MG63 (cell line): ENCODE results near the gene ACBD6. TPM values are rescaled to one million over a fixed set of nuclear protein-coding genes. Genes with fewer than 3 reads are reported as not detected.

Source experiments
- DNase-seq: peaks from one replicate; pipeline ENCODE4 v3.0.0-alpha.2; 2020
- H3K27me3 ChIP-seq: fragments of 250-450 bp; sonication (Bioruptor Pico); 2 replicates; pipeline ENCODE4 v1.5.1; 2020; ENCODE audit warnings: mild to moderate bottlenecking, moderate library complexity
- H3K36me3 ChIP-seq: fragments of 250-450 bp; sonication (Bioruptor Pico); 2 replicates; pipeline ENCODE4 v1.5.1; 2020; ENCODE audit warnings: mild to moderate bottlenecking, moderate library complexity
- H3K4me3 ChIP-seq: fragments of 250-450 bp; sonication (Bioruptor Pico); 2 replicates; pipeline ENCODE4 v1.5.1; 2020; ENCODE audit warnings: mild to moderate bottlenecking, moderate library complexity
- H3K9me3 ChIP-seq: fragments of 250-450 bp; sonication (Bioruptor Pico); 2 replicates; pipeline ENCODE4 v1.5.1; 2020; ENCODE audit warnings: mild to moderate bottlenecking, moderate library complexity
- total RNA-seq: library from RNA; depleted of rRNA; stranded (reverse); fragments of >200 nt; shearing (Covaris generic); gene quantifications from 2 replicates; pipeline ENCODE4 v1.2.3, GENCODE V29; 2014; ENCODE audit warnings: low replicate concordance

The ACBD6 gene
- total RNA-seq, 1 experiment from 2014 or later, result 65.9 TPM

DNA sequence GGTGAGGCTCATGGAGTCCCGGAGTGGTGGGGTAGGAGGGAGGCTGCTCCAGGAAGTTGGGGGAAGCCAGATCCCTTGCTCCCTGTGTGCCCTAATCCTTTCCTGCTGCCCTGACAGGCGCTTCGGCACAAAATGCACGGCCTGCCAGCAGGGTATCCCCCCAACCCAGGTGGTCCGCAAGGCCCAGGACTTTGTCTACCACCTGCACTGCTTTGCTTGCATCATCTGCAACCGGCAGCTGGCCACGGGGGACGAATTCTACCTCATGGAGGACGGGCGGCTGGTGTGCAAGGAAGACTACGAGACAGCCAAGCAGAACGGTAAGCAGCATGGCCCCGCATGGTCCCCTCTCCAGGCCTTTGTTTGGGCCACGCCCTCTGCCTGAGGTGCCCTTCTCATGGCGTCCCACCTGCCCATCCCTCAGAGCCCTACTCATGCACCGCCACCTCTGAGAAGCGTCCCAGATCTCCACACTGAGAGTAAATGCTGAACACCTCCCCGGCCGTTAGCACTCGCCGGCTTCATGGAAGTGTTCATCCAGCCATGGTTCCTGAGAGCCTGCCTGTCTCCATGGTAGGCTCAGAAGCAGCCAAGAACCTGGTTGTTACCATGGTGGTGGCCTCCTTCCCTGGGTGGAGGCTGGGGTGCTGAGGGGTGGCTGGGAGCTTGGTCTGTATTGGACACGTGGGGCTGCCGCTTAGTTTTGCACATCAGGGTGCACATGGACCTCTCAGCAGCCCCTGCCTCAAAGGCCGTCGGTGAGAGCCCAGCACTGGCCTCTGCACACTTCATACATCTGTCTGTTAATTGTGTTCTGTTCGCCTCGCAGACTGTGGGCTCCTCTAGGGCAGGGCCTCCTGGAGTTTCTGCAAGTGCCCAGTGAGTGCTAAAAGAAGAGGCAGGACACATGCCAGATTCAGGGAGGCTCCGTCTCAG is 235.8 kb downstream of the ACBD6 start:
- H3K27me3 ChIP-seq, result no peaks in the 10 kb centered on the region
- DNase-seq, result no peak
- no peaks in the 10 kb centered on the region for H3K9me3 ChIP-seq
- H3K4me3 ChIP-seq, result no peak overlapping the region
- peaks cover 6% of the 10 kb centered on the region; the same call in 1 of the 2 replicates for H3K36me3 ChIP-seq

DNA sequence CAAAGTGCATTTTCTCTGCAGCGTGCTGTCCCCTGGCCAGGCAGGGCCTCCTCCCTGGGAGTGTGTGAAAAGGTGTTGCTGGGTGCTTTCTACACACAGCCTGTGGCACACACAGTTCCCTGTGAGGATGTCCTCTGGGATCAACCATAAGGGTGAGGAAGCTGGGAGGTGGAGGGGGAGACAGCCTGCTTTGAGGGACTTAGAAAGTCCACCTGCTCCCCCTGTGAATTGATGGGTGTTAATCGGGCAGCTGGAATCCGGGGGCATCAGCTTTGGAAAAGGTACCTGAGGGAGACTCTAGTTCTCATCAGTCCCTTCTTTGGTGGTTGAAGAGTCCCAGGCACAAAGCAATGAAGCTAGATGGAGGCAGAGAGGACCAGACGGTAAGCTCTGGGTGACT is 236.5 kb downstream of the ACBD6 start:
- Histone ChIP-seq H3K4me3 (no peak overlapping the region), H3K9me3 (no peaks in the 10 kb centered on the region), H3K36me3 (peaks cover 4% of the 10 kb centered on the region; the same call in 1 of the 2 replicates), H3K27me3 (no peaks in the 10 kb centered on the region)
- no peak for DNase-seq

DNA sequence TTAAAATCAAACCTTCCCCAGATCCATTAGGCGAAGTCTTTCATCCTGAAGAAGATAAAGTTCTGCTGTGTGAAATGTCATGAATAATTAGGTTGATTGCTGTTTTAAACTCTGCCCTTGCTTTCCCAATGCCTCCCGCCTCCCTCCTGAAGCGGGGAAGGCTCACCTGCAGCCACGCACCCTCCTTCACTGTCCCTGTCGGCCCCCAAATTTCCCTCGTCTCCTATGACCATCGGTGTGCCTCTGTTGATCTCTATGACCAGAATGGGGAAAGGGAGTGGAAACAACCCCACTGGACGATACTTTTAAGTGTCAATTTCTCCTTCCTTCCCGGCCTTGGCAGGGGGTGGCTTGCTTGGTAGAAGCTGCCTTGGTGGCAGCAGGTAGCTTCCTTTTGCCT is 237.2 kb downstream of the ACBD6 start:
- Histone ChIP-seq H3K4me3 (no peak overlapping the region), H3K36me3 (no peaks in the 10 kb centered on the region), H3K27me3 (no peaks in the 10 kb centered on the region), H3K9me3 (no peaks in the 10 kb centered on the region)
- no peak for DNase-seq

DNA sequence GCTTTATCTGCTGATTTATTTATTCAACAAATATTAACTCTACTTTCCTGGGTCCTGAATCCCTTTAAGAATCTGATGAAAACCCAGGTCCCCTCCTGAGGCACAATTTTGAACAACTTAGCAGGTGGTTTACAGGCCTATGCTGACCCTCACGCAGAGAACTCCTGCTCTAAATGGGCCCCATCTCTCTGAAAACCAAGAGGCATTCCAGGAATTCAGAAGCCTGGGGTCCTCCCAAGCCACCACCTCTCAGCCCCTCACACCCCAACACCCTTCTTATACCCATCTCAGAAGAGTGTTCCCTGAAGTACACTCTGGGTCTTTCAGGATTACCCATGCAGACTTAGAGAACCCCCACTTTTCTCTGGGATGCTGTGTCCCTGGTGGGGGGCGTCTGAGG is 237.8 kb downstream of the ACBD6 start:
- no peaks in the 10 kb centered on the region for H3K9me3 ChIP-seq
- H3K27me3 ChIP-seq, result no peaks in the 10 kb centered on the region
- no peak overlapping the region for H3K4me3 ChIP-seq
- H3K36me3 ChIP-seq, result no peaks in the 10 kb centered on the region
- no peak for DNase-seq

DNA sequence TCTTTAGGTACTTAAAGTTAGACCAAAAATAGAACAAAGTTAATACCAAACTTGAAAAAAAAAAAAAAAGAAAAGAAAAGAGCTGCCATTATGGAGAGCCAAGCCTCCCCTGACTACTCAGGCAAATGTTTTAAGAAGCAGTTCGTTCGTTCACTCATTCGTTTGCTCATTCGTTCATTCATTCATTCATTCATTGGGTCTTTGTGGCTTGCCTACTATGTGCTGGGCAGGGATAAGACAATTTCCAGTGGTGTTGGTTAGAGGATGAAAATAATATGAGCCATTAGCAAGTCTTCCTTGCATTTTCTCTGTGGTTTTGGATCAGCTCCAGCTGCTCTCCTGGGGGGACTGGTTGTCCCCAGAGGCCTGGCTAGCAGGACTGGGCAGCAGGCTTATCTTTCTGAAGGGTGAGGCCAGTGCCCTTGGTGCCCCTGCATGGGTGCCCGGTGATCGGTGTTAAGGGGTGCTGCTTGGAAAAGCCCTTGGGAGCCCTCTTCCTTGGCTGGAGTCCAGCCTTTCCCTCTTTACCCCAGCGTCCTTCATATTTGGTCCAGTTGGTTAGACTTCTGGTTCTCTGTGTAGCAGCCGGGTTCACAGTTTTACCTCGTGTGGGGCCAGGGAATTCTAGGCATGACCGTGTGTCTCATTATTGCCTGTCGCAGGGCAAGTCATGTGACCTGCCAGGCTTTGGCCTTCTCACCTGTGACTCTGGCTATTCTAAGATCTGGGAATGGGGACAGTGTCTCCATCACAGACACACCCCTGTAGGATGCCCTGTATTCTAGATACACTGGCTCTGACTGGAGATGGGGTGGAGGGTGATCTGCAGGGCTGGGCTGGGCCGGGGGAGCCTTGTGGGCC is 239.5 kb downstream of the ACBD6 start:
- Histone ChIP-seq H3K4me3 (no peak overlapping the region), H3K36me3 (no peaks in the 10 kb centered on the region), H3K27me3 (no peaks in the 10 kb centered on the region), H3K9me3 (no peaks in the 10 kb centered on the region)
- DNase-seq, result no peak

DNA sequence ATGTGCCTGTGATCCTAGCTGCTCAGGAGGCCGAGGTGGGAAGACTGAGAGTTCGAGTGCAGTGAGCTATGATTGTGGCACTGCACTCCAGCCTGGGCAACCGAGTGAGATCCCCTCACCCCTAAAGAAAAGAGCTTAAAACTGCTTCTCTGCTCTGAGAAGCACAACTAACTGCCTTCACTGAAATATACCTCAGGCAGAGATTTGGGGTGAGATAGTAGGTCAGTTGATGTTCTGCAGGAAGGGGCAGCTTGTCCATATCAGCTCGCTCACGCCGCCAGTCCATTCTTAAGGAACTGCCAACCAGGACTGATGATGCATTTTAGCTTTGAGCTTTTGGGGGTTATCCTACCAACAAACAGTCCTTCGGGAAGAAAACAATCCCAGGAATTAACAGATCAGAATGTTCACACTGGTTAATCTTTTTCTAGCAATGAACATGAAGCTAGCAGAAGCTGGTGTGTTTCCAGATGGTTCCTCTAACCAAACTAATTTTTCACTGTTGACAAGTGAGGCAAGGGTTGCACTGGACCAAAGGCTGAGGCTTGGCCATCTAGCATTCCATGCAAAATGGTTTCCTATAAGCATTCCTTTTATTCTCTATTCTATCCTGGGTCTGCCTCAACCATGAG is 240.7 kb downstream of the ACBD6 start:
- H3K27me3 ChIP-seq, result no peaks in the 10 kb centered on the region

DNA sequence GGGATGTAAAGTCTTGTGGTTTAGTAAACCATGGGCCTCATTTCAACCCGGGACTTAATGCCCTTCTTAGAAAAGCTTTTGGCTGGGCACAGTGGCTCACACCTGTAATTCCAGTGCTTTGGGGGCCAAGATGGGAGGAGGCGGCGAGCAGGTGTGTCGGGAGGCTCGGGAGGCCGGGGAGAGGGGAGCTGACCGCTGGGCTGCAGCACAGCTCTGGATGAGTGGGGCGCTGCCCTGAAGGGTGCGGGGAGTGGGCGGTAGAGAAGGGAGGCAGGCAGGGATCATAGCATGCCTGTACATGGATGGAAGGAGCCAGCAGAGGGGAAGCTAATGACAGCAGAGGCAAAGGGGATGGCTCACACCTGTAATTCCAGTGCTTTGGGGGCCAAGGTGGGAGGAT is 241.3 kb downstream of the ACBD6 start:
- no peaks in the 10 kb centered on the region for H3K27me3 ChIP-seq

More for the DNA sequence above, 240.7 kb downstream of the ACBD6 start:
- Histone ChIP-seq H3K9me3 (no peaks in the 10 kb centered on the region), H3K36me3 (no peaks in the 10 kb centered on the region), H3K4me3 (no peak overlapping the region)
- DNase-seq, result no peak

DNA sequence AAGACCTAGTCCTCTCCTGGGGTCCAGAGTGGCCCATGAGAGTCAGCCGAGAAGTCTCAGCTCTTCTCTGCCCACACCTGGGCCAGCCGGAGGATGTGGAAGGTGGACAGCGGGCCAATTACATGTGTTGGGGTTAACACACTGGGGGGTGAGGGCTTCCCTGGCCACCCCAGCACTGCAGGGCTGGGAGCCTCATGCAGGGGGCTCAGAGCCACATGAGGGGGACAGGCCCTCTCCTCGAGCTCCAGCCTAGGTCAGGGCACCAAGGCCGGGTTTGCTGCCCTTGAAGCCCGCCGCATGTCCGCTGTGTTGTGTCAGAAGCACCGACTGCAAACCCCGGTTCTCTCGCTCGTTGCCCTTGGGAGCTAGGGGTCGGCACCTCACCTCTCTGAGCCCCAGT is 241.8 kb downstream of the ACBD6 start:
- H3K9me3 ChIP-seq, result no peaks in the 10 kb centered on the region
- DNase-seq, result no peak
- no peak overlapping the region for H3K4me3 ChIP-seq
- no peaks in the 10 kb centered on the region for H3K27me3 ChIP-seq
- H3K36me3 ChIP-seq, result no peaks in the 10 kb centered on the region

More for the DNA sequence above, 241.3 kb downstream of the ACBD6 start:
- no peaks in the 10 kb centered on the region for H3K9me3 ChIP-seq
- no peak overlapping the region for H3K4me3 ChIP-seq
- H3K36me3 ChIP-seq, result no peaks in the 10 kb centered on the region
- no peak for DNase-seq

DNA sequence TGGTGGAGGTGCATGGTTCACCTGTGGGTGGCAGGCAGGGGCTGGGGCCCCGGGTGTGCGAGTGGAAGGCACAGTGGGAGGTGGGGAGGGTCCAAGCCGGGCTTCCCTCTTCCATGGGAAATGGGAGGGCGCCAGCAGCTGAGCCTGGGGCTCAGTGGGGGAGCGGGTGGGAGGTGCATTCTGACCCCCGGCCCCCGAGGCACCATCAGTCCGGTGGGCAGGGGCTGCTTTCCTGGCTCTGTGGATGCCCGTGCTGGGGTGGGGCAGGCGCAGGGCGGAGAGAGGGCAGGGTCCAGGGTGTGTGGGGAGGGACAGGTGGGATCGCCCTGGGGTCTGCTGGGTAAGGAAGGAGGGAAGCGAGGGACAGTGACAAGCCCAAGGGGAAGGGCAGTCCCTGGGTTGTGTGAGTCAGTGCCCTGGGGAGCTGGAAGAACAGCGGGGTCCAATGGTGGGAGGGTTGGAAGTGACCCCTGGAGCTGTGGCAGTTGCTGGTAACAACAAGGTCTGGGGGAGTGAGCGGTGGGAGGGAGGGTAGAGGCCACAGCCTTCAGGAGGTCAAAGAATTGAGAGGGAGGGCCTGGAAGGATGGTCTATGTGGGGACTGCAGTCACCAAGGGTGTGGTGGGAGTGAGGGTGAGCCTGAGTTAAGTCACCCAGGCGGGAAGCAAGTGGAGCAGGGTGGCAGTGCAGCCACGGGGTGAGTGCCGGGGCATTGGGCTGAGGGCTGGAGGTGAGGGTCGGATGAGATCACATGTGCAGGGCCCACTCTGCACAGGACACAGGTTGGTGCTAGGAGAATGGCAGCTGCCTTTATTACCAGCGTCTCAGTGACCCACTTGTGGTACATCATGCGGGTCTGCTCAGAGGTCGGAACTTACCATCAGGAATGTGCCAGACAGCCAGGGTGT is 242.7 kb downstream of the ACBD6 start:
- Histone ChIP-seq H3K4me3 (no peak overlapping the region), H3K36me3 (no peaks in the 10 kb centered on the region), H3K9me3 (no peaks in the 10 kb centered on the region), H3K27me3 (no peaks in the 10 kb centered on the region)
- no peak for DNase-seq

DNA sequence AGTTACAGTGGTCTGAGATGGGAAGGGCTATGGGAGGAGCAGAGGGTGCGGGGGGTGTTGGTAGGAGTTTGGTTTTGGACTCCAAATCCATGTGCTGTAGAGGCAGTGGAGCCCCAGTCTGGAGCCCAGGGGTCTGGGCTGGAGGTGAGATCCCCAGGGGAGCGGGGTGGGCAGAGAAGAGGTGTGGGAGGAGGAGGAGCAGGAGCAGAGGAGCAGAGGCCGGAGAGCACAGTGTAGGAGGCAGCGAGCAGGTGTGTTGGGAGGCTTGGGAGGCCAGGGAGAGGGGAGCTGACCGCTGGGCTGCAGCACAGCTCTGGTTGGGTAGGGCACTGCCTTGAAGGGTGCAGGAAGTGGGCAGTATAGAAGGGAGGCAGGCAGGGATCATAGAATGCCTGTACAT is 243.4 kb downstream of the ACBD6 start:
- Histone ChIP-seq H3K9me3 (no peaks in the 10 kb centered on the region), H3K27me3 (no peaks in the 10 kb centered on the region)
- no peak for DNase-seq

DNA sequence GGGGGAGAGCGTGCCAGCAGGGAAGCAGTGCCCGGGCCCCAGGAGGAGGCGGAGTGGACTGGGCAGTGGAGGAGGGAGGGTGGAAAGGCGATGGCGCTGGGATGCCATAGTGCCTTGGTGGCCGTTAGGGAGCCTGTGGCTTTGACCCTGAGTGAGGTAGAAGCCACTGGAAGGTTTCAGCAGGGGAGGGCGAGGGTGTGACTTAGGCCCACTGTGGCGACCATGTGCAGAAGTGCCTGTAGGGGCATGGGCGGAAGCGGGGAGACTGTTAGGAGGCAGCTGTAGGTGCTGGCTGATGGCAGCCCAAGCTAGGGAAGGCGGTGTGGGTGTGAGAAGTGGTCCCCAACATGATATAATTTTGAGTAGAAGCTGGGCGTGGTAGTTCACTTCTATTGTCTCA is 244.1 kb downstream of the ACBD6 start:
- no peak overlapping the region for H3K4me3 ChIP-seq
- H3K36me3 ChIP-seq, result no peaks in the 10 kb centered on the region
- H3K9me3 ChIP-seq, result no peaks in the 10 kb centered on the region
- DNase-seq, result no peak
- no peaks in the 10 kb centered on the region for H3K27me3 ChIP-seq

More for the DNA sequence above, 243.4 kb downstream of the ACBD6 start:
- H3K4me3 ChIP-seq, result no peak overlapping the region
- H3K36me3 ChIP-seq, result no peaks in the 10 kb centered on the region

DNA sequence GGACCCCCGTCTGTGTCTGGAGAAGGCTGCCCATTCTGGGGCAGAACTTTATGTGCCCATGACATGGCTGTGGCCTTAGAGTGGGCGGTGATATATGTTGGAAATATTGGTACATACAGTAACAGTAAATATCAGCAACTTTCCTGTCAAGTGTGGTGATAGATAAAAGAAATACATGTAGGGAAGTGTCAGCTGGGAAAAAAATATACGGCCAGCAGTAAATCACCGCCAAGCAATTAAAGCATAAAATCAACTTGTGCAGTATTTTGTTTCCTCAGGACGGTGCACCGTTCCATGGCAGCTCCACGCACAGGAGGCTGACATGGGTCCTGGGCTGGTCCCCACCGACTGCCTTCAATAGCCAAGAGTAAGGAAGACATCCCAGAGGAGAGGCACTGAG is 244.9 kb downstream of the ACBD6 start:
- no peaks in the 10 kb centered on the region for H3K27me3 ChIP-seq
- no peak for DNase-seq
- no peaks in the 10 kb centered on the region for H3K36me3 ChIP-seq
- no peak overlapping the region for H3K4me3 ChIP-seq
- no peaks in the 10 kb centered on the region for H3K9me3 ChIP-seq

DNA sequence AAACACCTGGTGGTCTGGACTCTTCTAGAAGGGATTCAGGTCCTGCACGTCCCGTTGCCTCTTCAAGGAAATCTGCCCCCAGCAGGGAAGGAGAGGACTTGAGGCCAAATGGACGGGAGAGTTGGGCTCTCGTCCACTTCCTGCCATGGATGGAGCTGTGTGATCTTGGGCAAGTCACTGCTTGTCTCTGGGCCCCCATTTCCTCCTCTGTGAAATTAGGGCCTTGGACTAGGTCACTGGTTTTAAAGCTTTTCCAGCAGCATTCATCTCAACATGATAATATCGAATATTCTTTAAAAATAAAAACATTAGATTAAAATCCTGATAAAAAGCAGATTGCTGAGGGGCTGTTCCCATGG is 245.4 kb downstream of the ACBD6 start:
- Histone ChIP-seq H3K4me3 (no peak overlapping the region), H3K27me3 (no peaks in the 10 kb centered on the region), H3K9me3 (no peaks in the 10 kb centered on the region), H3K36me3 (no peaks in the 10 kb centered on the region)
- DNase-seq, result no peak

DNA sequence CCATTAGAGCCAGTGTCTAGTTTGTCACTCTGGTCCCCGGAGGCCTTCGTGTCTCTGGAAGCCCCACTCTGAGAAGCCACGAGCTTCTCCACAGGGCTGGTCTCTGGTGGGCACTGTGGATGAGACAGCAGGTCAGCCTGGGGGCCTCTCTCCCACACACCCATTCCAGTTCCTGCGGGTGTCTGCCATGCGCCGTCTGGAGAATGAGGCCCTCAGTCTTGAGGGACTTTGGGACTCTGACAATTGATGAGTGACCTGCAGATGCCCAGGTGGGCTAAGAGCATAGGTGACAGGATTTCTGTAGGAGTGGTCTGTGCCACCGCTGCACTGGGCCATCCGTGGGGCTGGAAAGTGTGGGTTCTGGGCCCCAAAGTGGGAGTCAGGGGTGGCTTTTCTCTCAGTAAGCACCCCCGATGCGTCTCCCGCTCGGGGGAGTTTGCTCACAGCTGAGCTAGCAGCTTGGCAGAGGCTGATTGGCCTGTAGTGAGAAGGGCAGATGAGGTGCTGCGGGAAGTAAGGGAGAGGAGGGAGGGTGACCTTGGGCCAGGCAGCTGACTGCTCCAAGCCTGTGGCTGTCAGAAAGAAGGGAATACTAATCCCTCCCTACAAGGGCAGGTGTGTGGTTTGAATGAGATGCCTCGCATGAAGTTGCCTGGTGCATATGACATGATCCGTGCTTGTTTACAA is 245.9 kb downstream of the ACBD6 start:
- Histone ChIP-seq H3K4me3 (no peak overlapping the region), H3K27me3 (no peaks in the 10 kb centered on the region), H3K9me3 (no peaks in the 10 kb centered on the region), H3K36me3 (no peaks in the 10 kb centered on the region)
- DNase-seq, result no peak

DNA sequence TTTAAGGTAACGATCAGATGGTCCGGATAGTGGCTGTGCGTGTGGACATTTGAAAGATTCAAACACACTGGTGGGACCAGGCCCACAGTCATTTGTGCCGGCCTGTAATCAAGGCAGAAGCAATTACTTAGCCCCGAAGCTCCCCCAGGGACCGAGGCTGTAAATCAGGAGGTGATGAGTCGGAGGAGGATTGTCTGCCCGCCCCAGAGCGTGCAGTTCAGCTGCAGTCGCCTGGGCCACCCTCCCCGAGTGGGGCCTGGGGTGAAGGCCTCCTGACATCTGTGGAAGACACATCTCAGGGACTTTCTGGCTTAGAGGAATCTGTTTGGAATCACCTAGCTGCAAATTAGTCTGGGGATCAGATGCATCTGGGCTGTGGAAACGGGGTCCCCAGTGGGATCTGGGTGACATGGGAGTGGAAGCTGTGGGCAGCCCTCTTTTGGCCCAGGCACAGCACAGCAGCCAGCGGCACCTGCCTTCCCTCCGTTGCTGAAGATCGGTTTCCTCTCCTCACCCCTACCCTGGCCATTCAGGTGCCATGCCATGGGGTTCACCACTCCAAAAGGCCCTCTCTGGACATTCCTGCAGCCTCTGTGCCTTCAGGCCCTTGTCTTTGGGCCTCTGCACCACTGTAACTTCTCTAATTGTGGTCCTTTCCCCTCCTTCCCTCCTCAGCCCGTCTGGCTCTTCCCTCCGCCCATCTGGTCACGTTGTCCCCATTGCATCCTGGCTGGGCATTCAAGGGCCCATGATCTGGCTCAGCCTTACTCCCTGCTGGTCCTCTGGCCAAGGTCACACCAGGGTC is 246.6 kb downstream of the ACBD6 start:
- Histone ChIP-seq H3K9me3 (no peaks in the 10 kb centered on the region), H3K36me3 (no peaks in the 10 kb centered on the region), H3K27me3 (no peaks in the 10 kb centered on the region), H3K4me3 (no peak overlapping the region)
- DNase-seq, result no peak
